HCT116 (cell line): Measurements from ENCODE around the gene PYROXD2. TPM values are rescaled to one million over a fixed set of nuclear protein-coding genes. Genes with fewer than 3 reads are reported as not detected.
A peak's percentile ranks its signal among the peaks of the same experiment; 100 is the strongest.

Experiments
- ATAC-seq: fragments of 200-7000 bp; cut with Tn5 transposase; 2 replicates; pipeline ENCODE4 v1.9.1; 2020; ENCODE audit warnings: mild to moderate bottlenecking, moderate library complexity
- BruUV-seq: library from RNA; stranded (reverse); fragments of 400-500 nt; replicated peaks from 2 replicates; lab custom pipeline; 2021; lab: Mats Ljungman, UMichigan
- CTCF ChIA-PET: fragments of 300-600 bp; sonication (Branson Sonifier 250); formaldehyde crosslinking; loops from one replicate; lab custom pipeline; 2021; ENCODE audit warnings: antibody characterized with exemption; lab: Charles Lee
- POLR2A ChIA-PET: fragments of 300-600, 350-600 bp; sonication (Branson Sonifier 250); formaldehyde crosslinking; loops from one replicate; lab custom pipeline; 2021; ENCODE audit warnings: antibody characterized with exemption; lab: Charles Lee
- RAD21 ChIA-PET, 2 experiments: fragments of 300-600 bp; sonication (Branson Sonifier 250); formaldehyde crosslinking; loops; one replicate each; lab custom pipeline; 2023; ENCODE audit warnings: low total read pairs in 2 of 2; ENCODE audit not compliant: uncharacterized antibody in 2 of 2, unreplicated experiment in 2 of 2, low non-redundant PET in 1 of 2; lab: Charles Lee
- DNase-seq: peaks from one replicate; pipeline ENCODE4 v3.0.0-alpha.2; 2010; ENCODE audit warnings: low read depth, low spot score
- H2AFZ ChIP-seq: fragments of 200-600 bp; shearing (Covaris generic), sonication (generic); 2 replicates; pipeline ENCODE4 v1.6.1; 2017; ENCODE audit warnings: low read depth, mixed run types, mixed read lengths, antibody characterized with exemption, low read length; ENCODE audit not compliant: poor library complexity, severe bottlenecking
- H3K27ac ChIP-seq: 2 replicates; pipeline ENCODE4 v1.5.1; 2012; ENCODE audit warnings: low read depth, low read length
- H3K27me3 ChIP-seq: fragments of 200-600 bp; sonication (generic); 2 replicates; pipeline ENCODE4 v1.6.1; 2016; ENCODE audit warnings: mixed run types, low read length, mixed read lengths; ENCODE audit not compliant: insufficient read depth
- H3K36me3 ChIP-seq, 2 experiments: fragments of 200-500 bp in 1 of 2; fragments of 200-600 bp in 1 of 2; sonication (Bioruptor generic) in 1 of 2; sonication (generic) in 1 of 2; 2 replicates each; pipeline versions ENCODE4 v1.5.1 to v1.6.1; 2014 to 2016; ENCODE audit warnings: low read length in 2 of 2, inconsistent platforms in 1 of 2, mixed read lengths in 1 of 2, mixed run types in 1 of 2; ENCODE audit not compliant: insufficient read depth in 2 of 2, control insufficient read depth in 1 of 2
- H3K4me1 ChIP-seq, 2 experiments: fragments of 200-600 bp in 1 of 2; sonication (generic) in 1 of 2; 2 replicates each; pipeline versions ENCODE4 v1.5.1 to v1.6.1; 2012 to 2017; ENCODE audit warnings: low read length in 2 of 2, inconsistent platforms in 1 of 2, mild to moderate bottlenecking in 1 of 2, mixed read lengths in 1 of 2, mixed run types in 1 of 2, moderate library complexity in 1 of 2; ENCODE audit not compliant: insufficient read depth in 2 of 2, control insufficient read depth in 1 of 2
- H3K4me2 ChIP-seq: fragments of 200-600 bp; sonication (generic); 2 replicates; pipeline ENCODE4 v1.6.1; 2017; ENCODE audit warnings: mixed run types, low read length, mixed read lengths
- H3K4me3 ChIP-seq, 2 experiments: fragments of 200-600 bp in 1 of 2; sonication (generic) in 1 of 2; replicated peaks in 1 of 2; 2 replicates each; pipeline ENCODE4 v1.5.1; 2011 to 2016; ENCODE audit warnings: low read length in 2 of 2, control low read depth in 1 of 2, low read depth in 1 of 2, mild to moderate bottlenecking in 1 of 2, mixed read lengths in 1 of 2, mixed run types in 1 of 2
- H3K79me2 ChIP-seq: fragments of 200-600 bp; sonication (generic); 2 replicates; pipeline ENCODE4 v1.6.1; 2017; ENCODE audit warnings: mild to moderate bottlenecking, mixed run types, low read length, moderate library complexity, mixed read lengths; ENCODE audit not compliant: insufficient read depth
- H3K9ac ChIP-seq: fragments of 200-600 bp; sonication (generic); 2 replicates; pipeline ENCODE4 v1.6.1; 2016; ENCODE audit warnings: low read length, mixed read lengths
- H3K9me2 ChIP-seq: fragments of 200-600 bp; sonication (generic), shearing (Covaris generic); 2 replicates; pipeline ENCODE4 v1.6.1; 2017; ENCODE audit warnings: mixed run types, mild to moderate bottlenecking, moderate library complexity; ENCODE audit not compliant: insufficient read depth
- H3K9me3 ChIP-seq, 2 experiments: fragments of 200-500 bp in 1 of 2; fragments of 200-600 bp in 1 of 2; sonication (Bioruptor generic) in 1 of 2; sonication (generic) in 1 of 2; 2 replicates each; pipeline ENCODE4 v1.6.1; 2014 to 2017; ENCODE audit warnings: low read length in 2 of 2, mixed read lengths in 2 of 2, inconsistent platforms in 1 of 2, low read depth in 1 of 2, mild to moderate bottlenecking in 1 of 2, mixed run types in 1 of 2, moderate library complexity in 1 of 2; ENCODE audit not compliant: control insufficient read depth in 1 of 2, insufficient read depth in 1 of 2
- H4K20me1 ChIP-seq: fragments of 200-600 bp; sonication (generic), shearing (Covaris generic); 2 replicates; pipeline ENCODE4 v1.6.1; 2017; ENCODE audit warnings: mixed run types, mild to moderate bottlenecking, moderate library complexity; ENCODE audit not compliant: insufficient read depth
- ELF1 ChIP-seq: IDR thresholded peaks from 2 replicates; pipeline ENCODE4 v1.6.1; 2012; ENCODE audit warnings: low read depth, borderline replicate concordance
- EZH2 ChIP-seq: fragments of 200-600 bp; sonication (generic); IDR thresholded peaks from 2 replicates; pipeline ENCODE4 v1.6.1; 2017; ENCODE audit warnings: antibody characterized with exemption, mixed run types
- EZH2phosphoT487 ChIP-seq: fragments of 200-600 bp; IDR thresholded peaks from 2 replicates; pipeline ENCODE4 v1.6.1; 2018; ENCODE audit warnings: antibody characterized with exemption, borderline replicate concordance
- POLR2AphosphoS5 ChIP-seq: IDR thresholded peaks from 2 replicates; pipeline ENCODE4 v1.6.1; 2011; ENCODE audit warnings: mild to moderate bottlenecking, low read depth, low read length, moderate library complexity
- SIN3A ChIP-seq: IDR thresholded peaks from 2 replicates; pipeline ENCODE4 v1.6.1; 2012; ENCODE audit warnings: low read depth
- TCF7L2 ChIP-seq: IDR thresholded peaks from 2 replicates; pipeline ENCODE4 v1.7.0; 2011; ENCODE audit warnings: borderline replicate concordance, inconsistent platforms; ENCODE audit not compliant: insufficient read depth, insufficient read length; ENCODE audit errors: extremely low read depth
- ZNF274 ChIP-seq: fragments of 200-500 bp; sonication (Bioruptor generic); IDR thresholded peaks from 2 replicates; pipeline ENCODE4 v1.6.1; 2014; ENCODE audit warnings: mild to moderate bottlenecking, low read depth, low read length, inconsistent platforms
- intact Hi-C: fragments of 100-400 bp; cut with micrococcal nuclease; formaldehyde crosslinking; loops from 2 replicates; pipeline ENCODE4 v1.10.0; 2022
- total RNA-seq: library from RNA; stranded (reverse); gene quantifications from one replicate; pipeline ENCODE4 v1.2.1, GENCODE V29; 2021; ENCODE audit not compliant: unreplicated experiment
- TF ChIP-seq, protein P1 (sequence below): IDR thresholded peaks from 2 replicates; pipeline ENCODE4 v1.6.1; 2012; ENCODE audit warnings: low read depth
- TF ChIP-seq, protein P2 (sequence below), 3 experiments: fragments of 200-600 bp in 1 of 3; sonication (generic) in 1 of 3; IDR thresholded peaks in 2 of 3; conservative IDR thresholded peaks in 1 of 3; 2 replicates each; pipeline ENCODE4 v1.5.1; 2012 to 2017; ENCODE audit warnings: low read depth in 2 of 3, low read length in 2 of 3, antibody characterized with exemption in 1 of 3, borderline replicate concordance in 1 of 3, control low read depth in 1 of 3, mild to moderate bottlenecking in 1 of 3, mixed read lengths in 1 of 3, mixed run types in 1 of 3, moderate library complexity in 1 of 3; ENCODE audit not compliant: insufficient read depth in 1 of 3
- TF ChIP-seq, protein P3 (sequence below): IDR thresholded peaks from 2 replicates; pipeline ENCODE4 v1.6.1; 2012
- TF ChIP-seq, protein P4 (sequence below): IDR thresholded peaks from 2 replicates; pipeline ENCODE4 v1.6.1; 2011; ENCODE audit warnings: mild to moderate bottlenecking, low read length, moderate library complexity; ENCODE audit not compliant: insufficient replicate concordance; ENCODE audit errors: extremely low read depth

The PYROXD2 gene
- total RNA-seq, 1 experiment from 2014 or later, result 14.2 TPM

DNA sequence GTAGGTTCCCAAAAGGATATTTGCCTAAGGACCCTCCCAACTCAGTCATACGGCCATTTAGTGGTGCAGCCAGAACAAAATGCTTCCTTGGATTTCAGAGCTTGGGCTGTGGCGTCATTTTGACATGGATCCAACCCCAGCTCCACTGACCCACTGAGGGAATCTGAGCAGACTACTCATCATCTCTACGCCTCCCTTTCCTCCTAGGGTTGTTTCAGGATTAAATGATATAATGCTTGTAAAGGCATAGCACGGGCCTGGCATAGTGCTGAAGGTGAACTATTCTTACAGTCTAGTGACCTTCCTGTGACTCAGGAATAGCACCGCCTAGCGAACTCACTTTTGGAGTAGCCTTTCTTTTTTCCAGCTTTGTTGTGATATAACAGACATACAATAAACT lies 76.7 kb downstream of the PYROXD2 start:
- H3K27me3 ChIP-seq, result peaks cover 29% of the 10 kb centered on the region
- no peak overlapping the region for H3K4me3 ChIP-seq
- TF ChIP-seq POLR2AphosphoS5 (no peak), EZH2 (no peak), TCF7L2 (no peak)
- TF ChIP-seq, protein P1, sequence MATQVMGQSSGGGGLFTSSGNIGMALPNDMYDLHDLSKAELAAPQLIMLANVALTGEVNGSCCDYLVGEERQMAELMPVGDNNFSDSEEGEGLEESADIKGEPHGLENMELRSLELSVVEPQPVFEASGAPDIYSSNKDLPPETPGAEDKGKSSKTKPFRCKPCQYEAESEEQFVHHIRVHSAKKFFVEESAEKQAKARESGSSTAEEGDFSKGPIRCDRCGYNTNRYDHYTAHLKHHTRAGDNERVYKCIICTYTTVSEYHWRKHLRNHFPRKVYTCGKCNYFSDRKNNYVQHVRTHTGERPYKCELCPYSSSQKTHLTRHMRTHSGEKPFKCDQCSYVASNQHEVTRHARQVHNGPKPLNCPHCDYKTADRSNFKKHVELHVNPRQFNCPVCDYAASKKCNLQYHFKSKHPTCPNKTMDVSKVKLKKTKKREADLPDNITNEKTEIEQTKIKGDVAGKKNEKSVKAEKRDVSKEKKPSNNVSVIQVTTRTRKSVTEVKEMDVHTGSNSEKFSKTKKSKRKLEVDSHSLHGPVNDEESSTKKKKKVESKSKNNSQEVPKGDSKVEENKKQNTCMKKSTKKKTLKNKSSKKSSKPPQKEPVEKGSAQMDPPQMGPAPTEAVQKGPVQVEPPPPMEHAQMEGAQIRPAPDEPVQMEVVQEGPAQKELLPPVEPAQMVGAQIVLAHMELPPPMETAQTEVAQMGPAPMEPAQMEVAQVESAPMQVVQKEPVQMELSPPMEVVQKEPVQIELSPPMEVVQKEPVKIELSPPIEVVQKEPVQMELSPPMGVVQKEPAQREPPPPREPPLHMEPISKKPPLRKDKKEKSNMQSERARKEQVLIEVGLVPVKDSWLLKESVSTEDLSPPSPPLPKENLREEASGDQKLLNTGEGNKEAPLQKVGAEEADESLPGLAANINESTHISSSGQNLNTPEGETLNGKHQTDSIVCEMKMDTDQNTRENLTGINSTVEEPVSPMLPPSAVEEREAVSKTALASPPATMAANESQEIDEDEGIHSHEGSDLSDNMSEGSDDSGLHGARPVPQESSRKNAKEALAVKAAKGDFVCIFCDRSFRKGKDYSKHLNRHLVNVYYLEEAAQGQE, result no peak
- no peaks in the 10 kb centered on the region for H3K9me2 ChIP-seq
- DNase-seq, result no peak
- no peaks in the 10 kb centered on the region for H3K4me1 ChIP-seq
- H3K9me3 ChIP-seq, result no peaks in the 10 kb centered on the region
- ChIA-PET POLR2A (no interaction called here), CTCF (interaction anchor here (1.0 to 1.7 kb wide), 5 partner anchors 12 to 169 kb away, joined by 3 to 4 read pairs (median 3); no protein-coding TSS in a partner anchor), RAD21 (no interaction called here)
- H4K20me1 ChIP-seq, result no peaks in the 10 kb centered on the region
- H3K27ac ChIP-seq, result no peak overlapping the region
- peak; percentile 45; the same call in 1 of the 2 replicates for ATAC-seq
- H3K36me3 ChIP-seq, result no peaks in the 10 kb centered on the region
- H2AFZ ChIP-seq, result no peak overlapping the region
- H3K4me2 ChIP-seq, result no peak overlapping the region
- intact Hi-C loops, result loop anchor here (10.0 kb wide), 1 partner anchor 164 kb away; no protein-coding TSS in a partner anchor
- H3K79me2 ChIP-seq, result no peaks in the 10 kb centered on the region
- BruUV-seq, result no TSS peak
- H3K9ac ChIP-seq, result no peak overlapping the region

DNA sequence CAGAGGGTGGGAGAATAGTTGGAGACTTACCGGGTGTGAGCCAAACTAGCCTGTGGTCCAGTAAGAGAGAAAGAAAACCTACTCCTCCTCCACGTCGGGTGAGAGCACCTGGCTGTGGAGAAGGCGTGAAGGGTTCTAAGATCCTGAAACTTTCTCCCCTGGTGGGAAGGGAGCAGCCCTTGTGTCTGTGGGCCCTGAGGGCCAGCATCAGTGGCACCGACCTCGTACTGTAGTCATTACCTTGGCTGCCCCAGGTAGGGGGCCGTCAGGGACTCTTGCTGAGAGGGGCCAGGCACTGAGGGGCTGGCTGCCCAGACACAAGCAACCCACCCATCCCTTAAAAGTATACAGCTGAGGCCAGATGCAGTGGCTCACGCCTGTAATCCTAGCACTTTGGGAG lies 77.5 kb downstream of the PYROXD2 start:
- ChIA-PET CTCF (interaction anchor here (1.0 to 1.7 kb wide), 2 partner anchors 28 to 168 kb away, joined by 3 to 4 read pairs; no protein-coding TSS in a partner anchor), RAD21 (no interaction called here), POLR2A (no interaction called here)
- DNase-seq, result no peak
- Histone ChIP-seq H3K79me2 (no peaks in the 10 kb centered on the region), H3K9me2 (no peaks in the 10 kb centered on the region), H4K20me1 (no peaks in the 10 kb centered on the region), H2AFZ (no peak overlapping the region), H3K27me3 (peaks cover 29% of the 10 kb centered on the region), H3K4me2 (no peak overlapping the region), H3K4me1 (no peaks in the 10 kb centered on the region), H3K4me3 (no peak overlapping the region), H3K9me3 (no peaks in the 10 kb centered on the region), H3K27ac (no peak overlapping the region), H3K9ac (no peak overlapping the region), H3K36me3 (no peaks in the 10 kb centered on the region)
- intact Hi-C loops, result loop anchor here (10.0 kb wide), 1 partner anchor 163 kb away; no protein-coding TSS in a partner anchor
- no TSS peak for BruUV-seq
- ATAC-seq, result no peak
- TF ChIP-seq, protein P2, sequence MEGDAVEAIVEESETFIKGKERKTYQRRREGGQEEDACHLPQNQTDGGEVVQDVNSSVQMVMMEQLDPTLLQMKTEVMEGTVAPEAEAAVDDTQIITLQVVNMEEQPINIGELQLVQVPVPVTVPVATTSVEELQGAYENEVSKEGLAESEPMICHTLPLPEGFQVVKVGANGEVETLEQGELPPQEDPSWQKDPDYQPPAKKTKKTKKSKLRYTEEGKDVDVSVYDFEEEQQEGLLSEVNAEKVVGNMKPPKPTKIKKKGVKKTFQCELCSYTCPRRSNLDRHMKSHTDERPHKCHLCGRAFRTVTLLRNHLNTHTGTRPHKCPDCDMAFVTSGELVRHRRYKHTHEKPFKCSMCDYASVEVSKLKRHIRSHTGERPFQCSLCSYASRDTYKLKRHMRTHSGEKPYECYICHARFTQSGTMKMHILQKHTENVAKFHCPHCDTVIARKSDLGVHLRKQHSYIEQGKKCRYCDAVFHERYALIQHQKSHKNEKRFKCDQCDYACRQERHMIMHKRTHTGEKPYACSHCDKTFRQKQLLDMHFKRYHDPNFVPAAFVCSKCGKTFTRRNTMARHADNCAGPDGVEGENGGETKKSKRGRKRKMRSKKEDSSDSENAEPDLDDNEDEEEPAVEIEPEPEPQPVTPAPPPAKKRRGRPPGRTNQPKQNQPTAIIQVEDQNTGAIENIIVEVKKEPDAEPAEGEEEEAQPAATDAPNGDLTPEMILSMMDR (IDR thresholded peaks at IDR 0.05 in 2 of 3, conservative IDR thresholded peaks at IDR 0.05 in 1 of 3; ENCODE audit: borderline replicate concordance in 1 of 3, insufficient read depth in 1 of 3, low read depth in 2 of 3, low read length in 2 of 3), result no peak
- TF ChIP-seq SIN3A (no peak), TCF7L2 (no peak), EZH2phosphoT487 (no peak), ELF1 (no peak), ZNF274 (no peak)
- TF ChIP-seq, protein P3, sequence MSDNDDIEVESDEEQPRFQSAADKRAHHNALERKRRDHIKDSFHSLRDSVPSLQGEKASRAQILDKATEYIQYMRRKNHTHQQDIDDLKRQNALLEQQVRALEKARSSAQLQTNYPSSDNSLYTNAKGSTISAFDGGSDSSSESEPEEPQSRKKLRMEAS, result no peak
- TF ChIP-seq, protein P4, sequence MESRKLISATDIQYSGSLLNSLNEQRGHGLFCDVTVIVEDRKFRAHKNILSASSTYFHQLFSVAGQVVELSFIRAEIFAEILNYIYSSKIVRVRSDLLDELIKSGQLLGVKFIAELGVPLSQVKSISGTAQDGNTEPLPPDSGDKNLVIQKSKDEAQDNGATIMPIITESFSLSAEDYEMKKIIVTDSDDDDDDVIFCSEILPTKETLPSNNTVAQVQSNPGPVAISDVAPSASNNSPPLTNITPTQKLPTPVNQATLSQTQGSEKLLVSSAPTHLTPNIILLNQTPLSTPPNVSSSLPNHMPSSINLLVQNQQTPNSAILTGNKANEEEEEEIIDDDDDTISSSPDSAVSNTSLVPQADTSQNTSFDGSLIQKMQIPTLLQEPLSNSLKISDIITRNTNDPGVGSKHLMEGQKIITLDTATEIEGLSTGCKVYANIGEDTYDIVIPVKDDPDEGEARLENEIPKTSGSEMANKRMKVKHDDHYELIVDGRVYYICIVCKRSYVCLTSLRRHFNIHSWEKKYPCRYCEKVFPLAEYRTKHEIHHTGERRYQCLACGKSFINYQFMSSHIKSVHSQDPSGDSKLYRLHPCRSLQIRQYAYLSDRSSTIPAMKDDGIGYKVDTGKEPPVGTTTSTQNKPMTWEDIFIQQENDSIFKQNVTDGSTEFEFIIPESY, result no peak
